Glutamatergic neuron (in vitro differentiated cells): ENCODE measurements around the gene BMP7. TPM values are rescaled to one million over a fixed set of nuclear protein-coding genes. Genes with fewer than 3 reads are reported as not detected.

ENCODE experiments used
- DNase-seq: peaks from one replicate; pipeline ENCODE4 v3.0.0; 2022
- H3K27ac Mint-ChIP-seq: one replicate; pipeline ENCODE4 v1.8.0; 2020; ENCODE audit warnings: mild to moderate bottlenecking, mixed read lengths, inconsistent platforms; ENCODE audit not compliant: unreplicated experiment
- H3K27me3 Mint-ChIP-seq: one replicate; pipeline ENCODE4 v1.8.0; 2020; ENCODE audit warnings: mild to moderate bottlenecking, moderate library complexity, mixed read lengths, inconsistent platforms; ENCODE audit not compliant: unreplicated experiment
- H3K36me3 Mint-ChIP-seq: one replicate; pipeline ENCODE4 v1.8.0; 2020; ENCODE audit warnings: mild to moderate bottlenecking, mixed read lengths, inconsistent platforms; ENCODE audit not compliant: unreplicated experiment
- H3K4me1 Mint-ChIP-seq: one replicate; pipeline ENCODE4 v1.8.0; 2020; ENCODE audit warnings: mild to moderate bottlenecking, low read depth, mixed read lengths, inconsistent platforms; ENCODE audit not compliant: unreplicated experiment
- H3K4me3 Mint-ChIP-seq: one replicate; pipeline ENCODE4 v1.8.0; 2020; ENCODE audit warnings: mild to moderate bottlenecking, mixed read lengths, inconsistent platforms; ENCODE audit not compliant: unreplicated experiment
- H3K9me3 Mint-ChIP-seq: one replicate; pipeline ENCODE4 v1.8.0; 2020; ENCODE audit warnings: mild to moderate bottlenecking, moderate library complexity, mixed read lengths, inconsistent platforms; ENCODE audit not compliant: unreplicated experiment
- CTCF ChIP-seq: fragments of 200-600 bp; sonication (generic); IDR thresholded peaks from one replicate; pipeline ENCODE4 v1.5.0; 2021; ENCODE audit not compliant: partially characterized antibody, unreplicated experiment
- total RNA-seq: library from RNA; stranded (reverse); fragmentation: NEBNext Ultra II Directional; extraction: Animal tissue kit (Norgen Biotek cat#: 25700); gene quantifications from one replicate; pipeline ENCODE4 v1.2.1, GENCODE V29; 2021; ENCODE audit not compliant: unreplicated experiment

BMP7 gene
- total RNA-seq, 1 donor from 2014 or later, result 8.7 TPM

- H3K36me3 Mint-ChIP-seq, result no peaks in the 10 kb centered on the region
- H3K9me3 Mint-ChIP-seq, result peaks cover 3% of the 10 kb centered on the region
- H3K4me3 Mint-ChIP-seq, result no peak overlapping the region
- DNase-seq, result no peak
- no peak for TF ChIP-seq CTCF
- H3K27ac Mint-ChIP-seq, result no peak overlapping the region
- H3K4me1 Mint-ChIP-seq, result peaks cover 8% of the 10 kb centered on the region
- peaks cover 7% of the 10 kb centered on the region for H3K27me3 Mint-ChIP-seq
Observed at GRCh38 chr20:57293995-57294394, 27.6 kb upstream of the BMP7 start.

GRCh38 chr20:57292611-57293010, 26.2 kb upstream of the BMP7 start:
- H3K27me3 Mint-ChIP-seq, result peaks cover 7% of the 10 kb centered on the region
- no peak overlapping the region for H3K27ac Mint-ChIP-seq
- TF ChIP-seq CTCF, result no peak
- no peak overlapping the region for H3K4me3 Mint-ChIP-seq
- H3K9me3 Mint-ChIP-seq, result peaks cover 3% of the 10 kb centered on the region
- no peak for DNase-seq
- H3K36me3 Mint-ChIP-seq, result no peaks in the 10 kb centered on the region
- peaks cover 8% of the 10 kb centered on the region for H3K4me1 Mint-ChIP-seq

- Mint-ChIP-seq H3K27me3 (peaks cover 7% of the 10 kb centered on the region), H3K27ac (no peak overlapping the region), H3K36me3 (no peaks in the 10 kb centered on the region), H3K4me3 (no peak overlapping the region), H3K9me3 (peaks cover 3% of the 10 kb centered on the region), H3K4me1 (peaks cover 8% of the 10 kb centered on the region)
- no peak for DNase-seq
- no peak for TF ChIP-seq CTCF
Observed at GRCh38 chr20:57291694-57292093, 25.3 kb upstream of the BMP7 start.

- H3K27me3 Mint-ChIP-seq, result peaks cover 7% of the 10 kb centered on the region
- TF ChIP-seq CTCF, result no peak
- no peak overlapping the region for H3K4me3 Mint-ChIP-seq
- DNase-seq, result no peak
- H3K9me3 Mint-ChIP-seq, result peaks cover 3% of the 10 kb centered on the region
- peaks cover 8% of the 10 kb centered on the region for H3K4me1 Mint-ChIP-seq
- H3K36me3 Mint-ChIP-seq, result no peaks in the 10 kb centered on the region
- H3K27ac Mint-ChIP-seq, result no peak overlapping the region
Observed at GRCh38 chr20:57291003-57291402, 24.6 kb upstream of the BMP7 start.

- DNase-seq, result no peak
- TF ChIP-seq CTCF, result no peak
- Mint-ChIP-seq H3K36me3 (no peaks in the 10 kb centered on the region), H3K9me3 (peaks cover 3% of the 10 kb centered on the region), H3K4me3 (peak overlapping the region; percentile 16), H3K27me3 (peaks cover 7% of the 10 kb centered on the region), H3K4me1 (peaks cover 8% of the 10 kb centered on the region), H3K27ac (no peak overlapping the region)
Observed at GRCh38 chr20:57290178-57290484, 23.7 kb upstream of the BMP7 start.
